Parathyroid adenoma (tissue), 2 donors: ENCODE data around the gene PACS1.
A peak's percentile ranks its signal among the peaks of the same experiment; 100 is the strongest.

Source experiments
- H2AFZ ChIP-seq: fragments of 300-600 bp; sonication (generic); one replicate; pipeline ENCODE4 v1.7.0; 2017; ENCODE audit warnings: antibody characterized with exemption, mild to moderate bottlenecking
- H3K27ac ChIP-seq: fragments of 300-600 bp; sonication (generic); one replicate; pipeline ENCODE4 v1.7.0; 2017
- H3K27me3 ChIP-seq: fragments of 300-600 bp; sonication (generic); one replicate; pipeline ENCODE4 v1.7.0; 2017; ENCODE audit warnings: low read length; ENCODE audit not compliant: control insufficient read depth, insufficient read depth
- H3K36me3 ChIP-seq: fragments of 300-600 bp; sonication (generic); one replicate; pipeline ENCODE4 v1.7.0; 2017; ENCODE audit warnings: low read length; ENCODE audit not compliant: control insufficient read depth, insufficient read depth
- H3K4me1 ChIP-seq: fragments of 300-600 bp; sonication (generic); one replicate; pipeline ENCODE4 v1.7.0; 2017; ENCODE audit warnings: control low read depth
- H3K4me2 ChIP-seq: fragments of 300-600 bp; sonication (generic); one replicate; pipeline ENCODE4 v1.7.0; 2017; ENCODE audit warnings: low read length
- H3K4me3 ChIP-seq: fragments of 300-600 bp; sonication (generic); one replicate; pipeline ENCODE4 v1.7.0; 2017; ENCODE audit warnings: low read depth, low read length
- H3K79me2 ChIP-seq: fragments of 300-600 bp; sonication (generic); one replicate; pipeline ENCODE4 v1.7.0; 2017; ENCODE audit warnings: control low read depth
- H3K9ac ChIP-seq: fragments of 300-600 bp; sonication (generic); one replicate; pipeline ENCODE4 v1.7.0; 2017; ENCODE audit warnings: mild to moderate bottlenecking
- H3K9me3 ChIP-seq: fragments of 300-600 bp; sonication (generic); one replicate; pipeline ENCODE4 v1.7.0; 2017; ENCODE audit warnings: low read length; ENCODE audit not compliant: control insufficient read depth
- TF ChIP-seq, protein P1 (sequence below): fragments of 300-600 bp; sonication (generic); IDR thresholded peaks from one replicate; pipeline ENCODE4 v1.7.0; 2017; ENCODE audit warnings: antibody characterized with exemption, mild to moderate bottlenecking
- donor health status: primary hyperparathyroidism.

Gene PACS1

GRCh38 chr11:66268244-66268951 is 198.3 kb downstream of the PACS1 start, which contains the start of gene RAB1B:
RAB1B (plus strand) TSS chr11:66268639; CDS start chr11:66268680, 41 bp downstream.
- Histone ChIP-seq H3K4me3 (peak within 1 kb of the TSS; percentile 87), H3K36me3 (no peaks in the 10 kb centered on the region)

DNA sequence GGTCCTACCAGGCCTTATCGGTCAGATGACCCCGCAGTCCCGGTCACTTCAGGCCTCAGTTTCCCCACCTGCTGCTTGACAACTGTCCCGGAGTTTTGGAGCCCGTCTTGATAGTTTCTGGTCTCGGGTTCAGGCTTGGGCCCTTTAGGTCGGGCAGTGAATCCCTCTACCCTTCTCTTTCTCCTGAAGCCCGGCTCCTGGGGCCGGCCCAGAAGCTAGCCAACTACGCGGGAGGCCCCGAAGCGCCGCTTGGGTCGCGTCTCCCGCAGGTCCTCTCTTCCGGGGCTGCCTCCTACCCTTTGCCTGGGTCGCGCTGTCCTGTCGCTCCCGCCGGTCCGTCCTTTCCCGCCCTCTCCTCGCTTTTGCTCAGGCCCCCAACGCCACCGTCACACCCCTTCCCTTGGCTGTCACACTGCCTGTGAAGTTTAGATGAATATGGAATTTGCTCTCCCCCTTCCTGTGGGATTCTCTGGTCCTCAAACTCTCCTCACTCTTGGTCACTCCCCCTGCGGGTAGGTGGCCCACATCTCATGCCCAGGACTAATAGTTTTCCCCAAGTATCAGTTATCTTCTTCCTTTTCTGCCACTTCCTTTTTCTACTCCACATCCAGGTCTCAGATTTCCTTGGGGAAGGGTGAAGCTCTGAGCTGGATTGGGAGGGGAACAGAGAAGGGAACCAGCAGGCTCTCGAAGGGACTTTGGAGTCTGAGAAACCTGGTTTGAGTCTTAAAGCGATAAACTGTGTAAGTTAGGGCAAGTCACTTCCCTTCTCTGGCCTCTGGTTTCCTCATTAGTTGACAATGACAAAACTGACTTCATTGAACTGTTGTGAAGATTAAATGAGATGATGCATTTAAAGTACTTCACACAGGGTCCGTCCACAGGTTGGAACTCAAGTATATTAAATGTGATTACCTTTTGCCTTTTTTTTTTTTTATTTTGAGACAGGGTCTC is 199.2 kb downstream of the PACS1 start:
- H3K27me3 ChIP-seq, result no peaks in the 10 kb centered on the region
- H2AFZ ChIP-seq, result peak overlapping the region; percentile 85
- peak overlapping the region; percentile 97 for H3K27ac ChIP-seq
- peaks cover 2% of the 10 kb centered on the region for H3K4me1 ChIP-seq
- H3K36me3 ChIP-seq, result no peaks in the 10 kb centered on the region
- peak overlapping the region; percentile 87 for H3K4me3 ChIP-seq
- no peaks in the 10 kb centered on the region for H3K79me2 ChIP-seq
- peak overlapping the region; percentile 85 for H3K4me2 ChIP-seq
- no peaks in the 10 kb centered on the region for H3K9me3 ChIP-seq
- TF ChIP-seq, protein P1, sequence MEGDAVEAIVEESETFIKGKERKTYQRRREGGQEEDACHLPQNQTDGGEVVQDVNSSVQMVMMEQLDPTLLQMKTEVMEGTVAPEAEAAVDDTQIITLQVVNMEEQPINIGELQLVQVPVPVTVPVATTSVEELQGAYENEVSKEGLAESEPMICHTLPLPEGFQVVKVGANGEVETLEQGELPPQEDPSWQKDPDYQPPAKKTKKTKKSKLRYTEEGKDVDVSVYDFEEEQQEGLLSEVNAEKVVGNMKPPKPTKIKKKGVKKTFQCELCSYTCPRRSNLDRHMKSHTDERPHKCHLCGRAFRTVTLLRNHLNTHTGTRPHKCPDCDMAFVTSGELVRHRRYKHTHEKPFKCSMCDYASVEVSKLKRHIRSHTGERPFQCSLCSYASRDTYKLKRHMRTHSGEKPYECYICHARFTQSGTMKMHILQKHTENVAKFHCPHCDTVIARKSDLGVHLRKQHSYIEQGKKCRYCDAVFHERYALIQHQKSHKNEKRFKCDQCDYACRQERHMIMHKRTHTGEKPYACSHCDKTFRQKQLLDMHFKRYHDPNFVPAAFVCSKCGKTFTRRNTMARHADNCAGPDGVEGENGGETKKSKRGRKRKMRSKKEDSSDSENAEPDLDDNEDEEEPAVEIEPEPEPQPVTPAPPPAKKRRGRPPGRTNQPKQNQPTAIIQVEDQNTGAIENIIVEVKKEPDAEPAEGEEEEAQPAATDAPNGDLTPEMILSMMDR, result no peak
- H3K9ac ChIP-seq, result peak overlapping the region; percentile 13

More at GRCh38 chr11:66268244-66268951, 198.3 kb downstream of the PACS1 start, which contains the start of gene RAB1B:
- Histone ChIP-seq H3K9me3 (no peaks in the 10 kb centered on the region), H3K27me3 (no peaks in the 10 kb centered on the region), H3K9ac (peak within 1 kb of the TSS; percentile 14), H2AFZ (peak within 1 kb of the TSS; percentile 85), H3K4me1 (peaks cover 2% of the 10 kb centered on the region), H3K4me2 (peak within 1 kb of the TSS; percentile 90), H3K79me2 (no peaks in the 10 kb centered on the region), H3K27ac (peak within 1 kb of the TSS; percentile 97)
- TF ChIP-seq, protein P1, result no peak

DNA sequence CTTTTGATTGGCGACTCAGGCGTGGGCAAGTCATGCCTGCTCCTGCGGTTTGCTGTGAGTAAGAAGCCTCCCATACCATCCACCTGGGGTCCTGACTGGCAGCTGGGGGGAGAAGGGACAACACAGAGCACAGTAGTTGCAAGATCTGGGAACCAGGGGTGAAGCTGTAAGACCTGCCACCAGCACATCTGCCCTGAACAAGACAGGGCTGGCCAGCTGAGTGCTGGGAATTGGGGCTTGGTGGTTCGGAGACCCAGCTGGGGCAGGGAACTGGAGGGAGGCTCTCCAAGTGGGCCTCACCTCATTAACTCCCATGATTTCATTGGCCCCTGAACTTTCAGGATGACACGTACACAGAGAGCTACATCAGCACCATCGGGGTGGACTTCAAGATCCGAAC is 201.7 kb downstream of the PACS1 start:
- no peaks in the 10 kb centered on the region for H3K27me3 ChIP-seq
- no peaks in the 10 kb centered on the region for H3K36me3 ChIP-seq
- TF ChIP-seq, protein P1, result no peak
- no peak overlapping the region for H3K27ac ChIP-seq
- no peaks in the 10 kb centered on the region for H3K9me3 ChIP-seq
- H3K9ac ChIP-seq, result no peak overlapping the region
- peaks cover 2% of the 10 kb centered on the region for H3K4me1 ChIP-seq
- no peak overlapping the region for H3K4me3 ChIP-seq
- no peak overlapping the region for H2AFZ ChIP-seq
- H3K4me2 ChIP-seq, result no peak overlapping the region
- H3K79me2 ChIP-seq, result no peaks in the 10 kb centered on the region

DNA sequence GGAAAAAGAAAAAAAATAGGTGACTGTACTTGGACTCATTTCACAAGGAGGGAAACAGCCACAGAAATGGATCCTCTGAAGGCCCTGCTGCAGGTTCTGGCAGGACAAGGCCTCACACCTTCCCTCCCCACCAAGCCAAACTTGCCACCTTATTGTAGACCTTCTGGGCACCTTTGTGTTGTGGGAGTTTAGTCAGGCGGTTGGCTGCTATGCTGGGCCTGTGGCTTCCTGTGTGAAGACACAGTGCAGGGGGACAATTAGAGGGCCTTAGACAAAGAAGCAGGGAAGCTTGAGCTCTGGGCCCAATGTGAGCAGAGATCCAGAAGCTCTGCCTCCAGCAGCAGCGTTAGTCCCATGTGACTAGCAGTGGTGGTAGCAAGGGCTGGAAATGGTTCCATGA is 202.5 kb downstream of the PACS1 start:
- Histone ChIP-seq H3K4me2 (no peak overlapping the region), H3K27me3 (no peaks in the 10 kb centered on the region), H3K9ac (no peak overlapping the region), H2AFZ (no peak overlapping the region), H3K9me3 (no peaks in the 10 kb centered on the region), H3K79me2 (no peaks in the 10 kb centered on the region), H3K4me3 (no peak overlapping the region), H3K36me3 (no peaks in the 10 kb centered on the region), H3K4me1 (peaks cover 2% of the 10 kb centered on the region), H3K27ac (no peak overlapping the region)
- TF ChIP-seq, protein P1, result no peak
